ENCODE results near the gene CCDC89.

The CCDC89 gene

DNA sequence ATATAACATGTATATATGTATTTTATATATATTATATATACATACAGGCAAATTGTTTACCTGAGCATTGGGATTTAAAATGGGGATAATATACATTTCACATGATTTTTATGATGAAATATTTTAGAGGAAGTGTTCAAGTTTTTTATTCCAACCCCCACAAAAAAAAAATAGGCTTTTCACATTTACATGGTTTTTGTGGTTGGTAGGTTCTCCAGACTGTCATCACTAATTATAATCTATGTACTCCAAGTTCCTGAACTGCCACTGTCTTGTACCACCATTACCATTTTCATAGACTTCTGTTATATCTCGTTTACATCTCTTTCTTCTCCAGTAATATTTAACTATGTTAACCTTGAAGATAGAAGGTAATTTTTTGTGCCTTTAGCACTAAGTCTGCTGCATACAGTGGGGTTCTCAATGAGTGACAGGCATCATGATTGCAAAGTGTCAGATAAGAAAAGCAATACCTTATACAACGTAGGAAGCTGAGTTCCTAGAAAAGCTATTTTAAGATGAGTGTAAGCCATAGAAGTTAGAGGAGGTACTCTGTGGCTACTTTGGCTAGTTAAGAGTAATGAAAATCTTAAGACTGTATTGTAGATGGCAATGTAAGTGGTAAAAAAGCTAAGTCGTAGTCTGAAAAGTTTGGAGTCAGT lies 33.1 kb downstream of the CCDC89 start:
- DNase-seq (ENCODE audit: low spot score), result no peak

DNA sequence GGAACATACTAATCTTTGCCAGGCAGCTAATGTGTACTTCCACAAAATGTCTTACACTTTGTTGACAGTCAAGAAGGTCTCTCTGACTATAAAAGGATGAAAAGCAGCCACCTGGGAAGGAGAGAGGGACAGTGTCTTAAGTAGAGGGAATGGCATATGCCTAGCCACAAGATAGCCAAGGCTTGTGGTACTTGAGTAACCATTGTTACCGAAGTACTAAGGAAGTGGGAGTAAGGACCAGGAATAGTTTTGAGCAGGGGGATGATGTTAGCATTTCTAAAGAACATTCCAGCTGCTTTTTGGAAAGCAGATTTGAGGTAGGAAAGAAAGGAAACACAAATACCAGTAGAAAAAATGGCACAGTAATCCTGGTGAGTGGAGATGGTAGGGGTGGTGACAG lies 34.9 kb downstream of the CCDC89 start:
- DNase-seq (ENCODE audit: low spot score), result no peak

DNA sequence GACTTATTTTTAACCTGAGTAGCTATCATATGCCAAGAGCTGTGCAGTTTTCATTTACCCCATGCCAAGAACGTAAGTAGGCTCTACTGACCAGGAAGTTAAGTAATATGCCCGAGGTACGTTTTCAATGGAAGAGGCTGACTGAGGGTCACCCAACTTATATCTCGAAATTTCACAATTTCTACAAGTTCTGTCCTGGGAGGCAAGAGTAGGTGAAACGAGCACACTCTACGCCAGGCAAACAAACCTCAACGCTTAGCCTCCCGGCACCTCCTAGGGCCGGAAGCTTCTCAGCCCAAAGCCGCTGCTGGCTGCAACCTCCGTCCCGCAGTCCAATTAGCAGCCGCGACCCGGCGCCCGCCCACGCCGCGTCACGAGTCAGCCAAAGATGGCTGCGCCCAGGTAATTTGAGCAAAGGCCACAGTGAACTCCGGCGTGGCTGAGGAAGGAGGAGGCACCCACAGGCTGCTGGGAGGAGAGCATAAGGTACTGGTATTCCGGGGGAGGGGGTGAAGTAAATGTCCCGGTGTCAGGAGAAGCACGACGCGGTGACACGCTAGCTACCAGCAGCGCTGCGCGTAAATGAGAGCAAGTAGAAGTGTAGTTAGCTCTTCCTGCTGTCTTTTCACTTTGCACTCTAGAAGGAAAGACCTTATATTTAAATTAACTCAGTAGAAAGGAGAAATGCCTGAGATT lies 38.2 kb downstream of the CCDC89 start, which contains the start of gene TMEM126A:
Gene TMEM126A, plus strand, starts transcription at position 364 of the 696 bp plus-strand sequence. CDS start 2,289 bp downstream, outside the sequence.
- DNase-seq (ENCODE audit: low spot score), result peak; percentile 88

DNA sequence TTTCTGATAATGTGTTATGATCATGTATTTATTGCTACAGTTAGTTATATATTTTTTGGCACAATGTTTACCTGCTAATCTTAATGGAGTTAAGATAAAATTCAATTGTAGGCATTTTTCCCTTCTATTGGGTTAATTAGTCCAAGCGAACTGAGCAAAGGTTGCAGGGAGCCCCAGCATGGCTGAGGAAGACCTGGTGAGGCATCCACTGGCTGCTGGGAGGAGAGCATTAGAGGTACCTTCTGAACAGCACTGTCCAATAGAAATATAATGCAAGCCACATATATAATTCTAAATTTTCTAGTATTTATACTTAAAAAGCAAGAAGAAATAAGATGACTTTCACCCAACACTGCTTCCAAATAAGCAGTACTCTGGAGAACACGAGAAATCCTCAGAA lies 38.9 kb downstream of the CCDC89 start:
- no peak for DNase-seq (ENCODE audit: low spot score)

DNA sequence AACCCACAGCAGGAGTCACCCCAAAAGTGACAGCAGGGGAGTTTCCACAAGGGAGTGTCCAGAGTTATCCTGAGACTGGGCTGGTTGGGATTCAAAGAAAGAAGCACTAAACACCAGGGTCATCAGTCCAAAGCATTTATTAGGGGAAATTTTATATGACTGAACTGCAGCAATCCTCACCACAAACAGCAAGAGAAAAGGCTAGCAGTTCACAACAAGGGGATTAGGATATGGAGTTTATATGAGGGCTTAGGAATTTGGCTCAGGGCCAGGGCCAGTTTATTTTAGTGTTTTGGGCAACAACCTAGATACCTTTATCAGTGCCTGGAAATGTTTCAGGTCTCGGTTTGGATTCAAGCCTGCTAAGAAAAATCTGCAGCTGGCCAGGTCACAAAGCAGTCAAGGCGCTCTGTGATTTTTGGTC lies 42.8 kb downstream of the CCDC89 start:
- DNase-seq (ENCODE audit: low spot score), result no peak

DNA sequence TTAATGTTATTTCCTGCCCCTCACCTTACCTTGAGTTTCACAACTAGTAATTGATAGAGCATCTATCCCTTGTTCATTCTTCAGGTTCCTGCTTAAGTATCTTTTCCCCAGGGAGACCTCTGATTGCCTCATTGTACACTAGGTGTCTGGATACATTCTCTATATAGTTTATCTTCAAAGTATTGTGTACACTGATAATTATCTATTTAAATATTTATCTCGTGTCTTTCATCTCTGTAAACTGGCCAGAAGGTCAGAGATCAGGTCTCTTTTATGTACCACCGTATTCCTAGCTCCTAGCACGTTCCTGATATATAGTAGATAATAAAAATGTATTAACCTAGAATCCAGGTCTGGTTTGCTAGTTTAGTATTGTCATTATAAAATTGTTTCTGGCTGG lies 51.2 kb downstream of the CCDC89 start:
- DNase-seq (ENCODE audit: low spot score), result no peak

Data from CD4-positive, alpha-beta T cell treated with Interleukin-2 at 100 ng/mL for 4 hours (primary cell).